BLaER1 treated with 17β-estradiol and CSF1 and Interleukin-3, amounts not matched to agents 10 nM and 100 nM (cell line): Measurements from ENCODE around the gene PAM16.
"Not testable (repeated sequence)": the region's sequence is repeated elsewhere in the genome, so short reads cannot be mapped to it uniquely, and the experiment has no call there.

Experiments
- H3K27ac ChIP-seq, 11 experiments: shearing (Covaris generic); formaldehyde crosslinking; 2 replicates each; pipeline ENCODE4 v1.8.1; 2022
- H3K27me3 ChIP-seq, 11 experiments: shearing (Covaris generic); formaldehyde crosslinking; 2 replicates each; pipeline ENCODE4 v1.8.1; 2022
- H3K36me3 ChIP-seq, 11 experiments: shearing (Covaris generic); formaldehyde crosslinking; 2 replicates each; pipeline ENCODE4 v1.8.1; 2022
- H3K4me1 ChIP-seq, 10 experiments: shearing (Covaris generic); formaldehyde crosslinking; 2 replicates each; pipeline ENCODE4 v1.8.1; 2022
- H3K4me2 ChIP-seq, 11 experiments: shearing (Covaris generic); formaldehyde crosslinking; 2 replicates each; pipeline ENCODE4 v1.8.1; 2022
- H3K4me3 ChIP-seq, 10 experiments: shearing (Covaris generic); formaldehyde crosslinking; 2 replicates each; pipeline ENCODE4 v1.8.1; 2022
- H3K9ac ChIP-seq, 11 experiments: shearing (Covaris generic); formaldehyde crosslinking; 2 replicates each; pipeline ENCODE4 v1.8.1; 2022
- H3K9me3 ChIP-seq, 11 experiments: shearing (Covaris generic); formaldehyde crosslinking; replicated peaks in 1 of 11; 2 replicates each; pipeline ENCODE4 v1.8.1; 2022
- H4K20me1 ChIP-seq, 11 experiments: shearing (Covaris generic); formaldehyde crosslinking; 2 replicates each; pipeline ENCODE4 v1.8.1; 2022
- Cebpa-rat ChIP-seq, 11 experiments: shearing (Covaris generic); IDR thresholded peaks; 2 replicates each; pipeline ENCODE4 v1.8.1; 2022

PAM16 gene

DNA sequence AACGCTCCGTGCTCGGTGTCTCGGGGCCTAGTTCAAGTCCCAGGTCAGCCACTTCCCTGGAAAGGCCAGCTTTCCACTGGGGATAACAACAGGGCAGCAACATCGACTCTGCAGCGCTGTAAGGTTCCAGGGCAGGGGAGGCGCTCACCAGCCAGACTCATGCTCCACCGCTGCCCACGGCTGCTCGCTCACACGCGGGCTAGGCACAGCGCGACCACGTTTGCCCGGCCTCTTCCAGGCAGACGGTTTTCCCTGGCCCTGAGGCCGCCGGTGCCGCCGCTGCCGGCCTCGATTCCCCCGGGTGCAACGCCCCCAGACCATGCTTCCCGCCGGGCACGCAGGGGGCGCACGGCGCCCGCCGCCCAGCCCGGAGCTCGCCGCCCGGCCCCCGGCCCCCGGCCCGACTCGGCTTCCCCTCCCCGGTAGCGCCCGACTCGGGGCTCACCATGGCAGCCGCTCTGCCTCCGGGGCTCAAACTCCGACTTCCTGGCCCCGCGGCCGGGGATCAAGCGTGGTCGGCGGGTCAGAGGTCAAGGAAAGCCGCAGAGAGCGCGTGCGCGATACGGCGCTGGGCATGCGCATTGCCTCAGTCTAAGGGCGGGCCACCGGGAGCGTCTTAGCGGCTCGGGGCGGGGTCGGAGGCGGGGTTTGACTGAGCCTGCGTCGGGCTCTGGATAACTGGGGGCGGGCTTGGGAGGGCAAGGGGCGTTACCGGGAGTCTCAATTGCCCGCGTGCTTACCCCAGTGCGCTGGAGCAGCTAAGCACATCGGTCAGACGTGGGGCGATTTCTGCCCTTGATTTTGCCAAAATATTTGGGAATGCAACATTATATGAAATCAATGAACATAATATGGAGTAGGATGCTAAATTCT lies at the start of gene PAM16:
Gene PAM16, minus strand, starts transcription at position 535 of the 873 bp plus-strand sequence. Its CDS starts 87 bp downstream, at position 448.
- Histone ChIP-seq H3K9me3 (no peaks in the 10 kb centered on the region), H3K27ac (peak within 1 kb of the TSS; percentile 76 to 98 (median 90)), H3K9ac (peak within 1 kb of the TSS; percentile 86 to 99 (median 92)), H3K36me3 (peaks cover 24 to 65% (median 46%) of the 10 kb centered on the region in 11 experiments; a peak in 21 of 22 replicates), H3K4me3 (peak within 1 kb of the TSS; percentile 79 to 99 (median 93)), H3K4me2 (peak within 1 kb of the TSS; percentile 77 to 98 (median 92)), H3K4me1 (peaks cover 19 to 73% (median 49%) of the 10 kb centered on the region in 10 experiments), H4K20me1 (peaks cover 22 to 55% (median 46%) of the 10 kb centered on the region in 11 experiments; a peak in 21 of 22 replicates), H3K27me3 (no peaks in the 10 kb centered on the region)
- TF ChIP-seq Cebpa-rat (IDR thresholded peaks at IDR 0.05), result no peak

DNA sequence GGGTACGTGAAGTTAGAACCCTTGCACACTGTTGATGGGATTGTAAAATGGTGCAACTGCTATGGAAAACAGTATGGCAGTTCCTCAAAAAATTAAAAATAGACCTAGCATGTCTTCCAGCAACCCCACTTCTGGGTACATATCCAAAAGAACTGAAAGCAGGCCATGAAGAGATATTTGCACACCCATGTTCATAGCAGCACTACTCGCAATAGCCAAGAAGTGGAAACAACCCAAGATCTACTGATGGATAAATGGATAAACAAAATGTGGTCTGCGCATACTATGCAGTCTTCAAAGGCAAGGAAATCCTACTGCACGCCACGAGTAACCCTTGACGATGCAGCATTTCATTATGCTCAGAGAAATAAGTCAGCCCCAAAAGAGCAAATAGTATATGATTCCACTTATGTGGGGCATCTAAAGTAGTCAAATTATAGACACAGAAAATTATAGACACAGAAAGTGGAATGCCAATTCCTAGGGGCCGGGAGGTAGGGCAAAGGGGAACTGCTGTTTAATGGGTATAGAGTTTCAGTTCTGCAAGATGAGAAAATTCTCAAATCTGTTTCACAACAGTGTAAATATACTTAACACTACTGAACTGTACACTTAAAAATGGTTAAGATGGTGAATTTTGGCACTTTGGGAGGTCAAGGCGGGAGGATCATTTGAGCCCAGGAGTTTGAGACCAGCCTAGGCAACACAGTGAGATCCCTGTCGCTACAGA lies 48.0 kb upstream of the PAM16 start:
- Histone ChIP-seq H3K9ac (peak overlapping the region in 3 of 11 experiments; percentile 2 to 15 (median 9); a peak in 2 of 22 replicates), H3K9me3 (no peaks in the 10 kb centered on the region), H3K27me3 (no peaks in the 10 kb centered on the region), H3K27ac (peak overlapping the region in 1 of 11 experiments; percentile 27; a peak in 1 of 22 replicates), H3K4me2 (peak overlapping the region in 5 of 11 experiments; percentile 16 to 56 (median 31); a peak in 8 of 22 replicates), H3K4me3 (no peak overlapping the region), H4K20me1 (peaks cover 39 to 100% (median 76%) of the 10 kb centered on the region in 11 experiments), H3K4me1 (peaks cover 18 to 61% (median 33%) of the 10 kb centered on the region in 10 experiments), H3K36me3 (peaks cover 82 to 99% (median 93%) of the 10 kb centered on the region in 11 experiments)
- TF ChIP-seq Cebpa-rat (IDR thresholded peaks at IDR 0.05), result no peak

GRCh38 chr16:4395055-4395726 lies 44.1 kb upstream of the PAM16 start:
- Histone ChIP-seq H3K4me3 (no peak overlapping the region; a peak in 1 of 20 replicates), H3K9me3 (no peaks in the 10 kb centered on the region), H3K27ac (peak overlapping the region in 9 of 11 experiments; percentile 11 to 48 (median 28); a peak in 8 of 22 replicates), H3K27me3 (no peaks in the 10 kb centered on the region), H3K9ac (peak overlapping the region in 10 of 11 experiments; percentile 28 to 66 (median 48); a peak in 20 of 22 replicates), H3K36me3 (peaks cover 73 to 99% (median 86%) of the 10 kb centered on the region in 11 experiments), H3K4me2 (peak overlapping the region; percentile 49 to 85 (median 81)), H4K20me1 (peaks cover 47 to 100% (median 75%) of the 10 kb centered on the region in 11 experiments), H3K4me1 (peaks cover 40 to 82% (median 56%) of the 10 kb centered on the region in 10 experiments)
- TF ChIP-seq Cebpa-rat (IDR thresholded peaks at IDR 0.05), result no peak

DNA sequence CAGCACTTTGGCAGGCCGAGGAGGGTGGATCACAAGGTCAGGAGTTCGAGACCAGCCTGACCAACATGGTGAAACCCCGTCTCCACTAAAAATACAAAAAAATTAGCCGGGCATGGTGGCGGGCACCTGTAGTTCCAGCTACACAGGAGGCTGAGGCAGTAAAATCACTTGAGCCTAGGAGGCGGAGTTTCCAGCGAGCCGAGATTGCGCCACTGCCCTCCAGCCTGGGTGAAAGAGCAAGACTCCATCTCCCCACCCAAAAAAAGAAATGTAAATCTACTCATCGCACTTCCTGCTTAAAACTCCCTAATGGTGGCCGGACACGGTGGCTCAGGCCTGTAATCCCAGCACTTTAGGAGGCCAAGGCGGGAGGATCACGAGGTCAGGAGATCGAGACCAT lies 42.7 kb upstream of the PAM16 start:
- Histone ChIP-seq H3K27ac (0 out of 22 replicates have a peak overlapping the region, but pooled peaks of 1 of the 11 experiments have one; percentile 28), H3K36me3 (peaks cover 73 to 99% (median 91%) of the 10 kb centered on the region in 11 experiments), H3K4me1 (peaks cover 38 to 82% (median 69%) of the 10 kb centered on the region in 10 experiments), H3K9ac (peak overlapping the region in 1 of 11 experiments; percentile 29; a peak in 2 of 22 replicates), H4K20me1 (peaks cover 49 to 100% (median 80%) of the 10 kb centered on the region in 11 experiments), H3K4me2 (peak overlapping the region in 5 of 11 experiments; percentile 2 to 84 (median 76); a peak in 8 of 22 replicates)
- H3K27me3 ChIP-seq, H3K4me3 ChIP-seq, H3K9me3 ChIP-seq: not testable (repeated sequence)

DNA sequence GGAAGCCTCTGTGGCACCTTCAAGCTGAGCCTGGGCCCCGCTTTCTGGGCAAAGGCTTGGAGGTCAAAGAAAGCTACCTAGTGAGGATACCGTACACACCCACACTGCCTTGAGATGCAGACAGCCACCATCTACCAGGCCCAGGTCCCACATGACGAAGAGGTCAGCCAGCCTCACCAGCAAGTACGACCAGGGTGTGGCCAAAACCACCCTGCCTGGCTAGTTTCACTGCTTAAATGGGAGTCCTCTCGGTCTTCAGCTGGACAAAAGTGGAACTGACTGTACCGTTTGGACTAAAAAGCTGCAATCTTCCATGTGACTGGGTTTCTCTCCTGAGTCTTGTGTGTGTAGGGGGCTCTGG lies 42.1 kb upstream of the PAM16 start:
- Histone ChIP-seq H3K27ac (peak overlapping the region in 2 of 11 experiments; percentile 15 to 22; a peak in 2 of 22 replicates), H3K9ac (peak overlapping the region in 6 of 11 experiments; percentile 14 to 29 (median 21); a peak in 6 of 22 replicates), H3K4me2 (peak overlapping the region in 6 of 11 experiments; percentile 2 to 76 (median 62); a peak in 4 of 22 replicates), H3K9me3 (no peaks in the 10 kb centered on the region), H3K27me3 (no peaks in the 10 kb centered on the region), H3K4me1 (peaks cover 40 to 84% (median 69%) of the 10 kb centered on the region in 10 experiments), H4K20me1 (peaks cover 51 to 100% (median 82%) of the 10 kb centered on the region in 11 experiments), H3K36me3 (peaks cover 73 to 99% (median 91%) of the 10 kb centered on the region in 11 experiments), H3K4me3 (no peak overlapping the region)
- TF ChIP-seq Cebpa-rat (IDR thresholded peaks at IDR 0.05), result no peak

- H4K20me1 ChIP-seq, result peaks cover 53 to 100% (median 86%) of the 10 kb centered on the region in 11 experiments
- no peak overlapping the region for H3K4me3 ChIP-seq
- peaks cover 40 to 90% (median 69%) of the 10 kb centered on the region in 10 experiments for H3K4me1 ChIP-seq
- peak overlapping the region in 9 of 11 experiments; percentile 48 to 76 (median 62); a peak in 18 of 22 replicates for H3K4me2 ChIP-seq
- H3K9ac ChIP-seq, result peak overlapping the region in 9 of 11 experiments; percentile 2 to 29 (median 19); a peak in 10 of 22 replicates
- peak overlapping the region in 5 of 11 experiments; percentile 6 to 22 (median 15); a peak in 3 of 22 replicates for H3K27ac ChIP-seq
- TF ChIP-seq Cebpa-rat (IDR thresholded peaks at IDR 0.05), result no peak
- no peaks in the 10 kb centered on the region for H3K9me3 ChIP-seq
- peaks cover 73 to 99% (median 91%) of the 10 kb centered on the region in 11 experiments for H3K36me3 ChIP-seq
- H3K27me3 ChIP-seq, result no peaks in the 10 kb centered on the region
Observed at GRCh38 chr16:4392382-4393239, 41.5 kb upstream of the PAM16 start.

- H4K20me1 ChIP-seq, result peaks cover 53 to 100% (median 86%) of the 10 kb centered on the region in 11 experiments
- TF ChIP-seq Cebpa-rat (IDR thresholded peaks at IDR 0.05), result no peak
- peaks cover 41 to 96% (median 73%) of the 10 kb centered on the region in 10 experiments for H3K4me1 ChIP-seq
- peaks cover 69 to 99% (median 91%) of the 10 kb centered on the region in 11 experiments for H3K36me3 ChIP-seq
- H3K4me3 ChIP-seq, result no peak overlapping the region
- H3K9me3 ChIP-seq, result no peaks in the 10 kb centered on the region
- H3K9ac ChIP-seq, result peak overlapping the region in 4 of 11 experiments; percentile 5 to 23 (median 17); a peak in 5 of 22 replicates
- H3K27me3 ChIP-seq, result no peaks in the 10 kb centered on the region
- H3K4me2 ChIP-seq, result peak overlapping the region in 9 of 11 experiments; percentile 48 to 76 (median 62); a peak in 18 of 22 replicates
- peak overlapping the region in 2 of 11 experiments; percentile 20 to 22; a peak in 3 of 22 replicates for H3K27ac ChIP-seq
Observed at GRCh38 chr16:4391631-4392381, 40.7 kb upstream of the PAM16 start.
